GM12874 (cell line): ENCODE measurements around the gene TMEM63C.

Experiments
- TF ChIP-seq, protein P1 (sequence below): IDR thresholded peaks from 2 replicates; pipeline ENCODE4 v1.5.1; 2011; ENCODE audit warnings: low read depth, mild to moderate bottlenecking, control low read depth, low read length, moderate library complexity; ENCODE audit not compliant: insufficient read depth

Gene TMEM63C

GRCh38 chr14:77267937-77268699 lies 86.5 kb downstream of the TMEM63C start:
- TF ChIP-seq, protein P1, sequence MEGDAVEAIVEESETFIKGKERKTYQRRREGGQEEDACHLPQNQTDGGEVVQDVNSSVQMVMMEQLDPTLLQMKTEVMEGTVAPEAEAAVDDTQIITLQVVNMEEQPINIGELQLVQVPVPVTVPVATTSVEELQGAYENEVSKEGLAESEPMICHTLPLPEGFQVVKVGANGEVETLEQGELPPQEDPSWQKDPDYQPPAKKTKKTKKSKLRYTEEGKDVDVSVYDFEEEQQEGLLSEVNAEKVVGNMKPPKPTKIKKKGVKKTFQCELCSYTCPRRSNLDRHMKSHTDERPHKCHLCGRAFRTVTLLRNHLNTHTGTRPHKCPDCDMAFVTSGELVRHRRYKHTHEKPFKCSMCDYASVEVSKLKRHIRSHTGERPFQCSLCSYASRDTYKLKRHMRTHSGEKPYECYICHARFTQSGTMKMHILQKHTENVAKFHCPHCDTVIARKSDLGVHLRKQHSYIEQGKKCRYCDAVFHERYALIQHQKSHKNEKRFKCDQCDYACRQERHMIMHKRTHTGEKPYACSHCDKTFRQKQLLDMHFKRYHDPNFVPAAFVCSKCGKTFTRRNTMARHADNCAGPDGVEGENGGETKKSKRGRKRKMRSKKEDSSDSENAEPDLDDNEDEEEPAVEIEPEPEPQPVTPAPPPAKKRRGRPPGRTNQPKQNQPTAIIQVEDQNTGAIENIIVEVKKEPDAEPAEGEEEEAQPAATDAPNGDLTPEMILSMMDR = no peak

GRCh38 chr14:77268989-77269600 lies 87.5 kb downstream of the TMEM63C start:
- TF ChIP-seq, protein P1 = no peak

GRCh38 chr14:77270361-77271112 lies 88.9 kb downstream of the TMEM63C start:
- TF ChIP-seq, protein P1 = no peak

- TF ChIP-seq, protein P1 = no peak
These were observed 89.6 kb downstream of the TMEM63C start, which contains the start of gene NGB for GRCh38 chr14:77271113-77271710. TSS of gene NGB (minus strand) at chr14:77271206. CDS start at chr14:77270937, 269 bp downstream.

GRCh38 chr14:77272261-77272660 lies 90.7 kb downstream of the TMEM63C start:
- TF ChIP-seq, protein P1 = no peak

DNA sequence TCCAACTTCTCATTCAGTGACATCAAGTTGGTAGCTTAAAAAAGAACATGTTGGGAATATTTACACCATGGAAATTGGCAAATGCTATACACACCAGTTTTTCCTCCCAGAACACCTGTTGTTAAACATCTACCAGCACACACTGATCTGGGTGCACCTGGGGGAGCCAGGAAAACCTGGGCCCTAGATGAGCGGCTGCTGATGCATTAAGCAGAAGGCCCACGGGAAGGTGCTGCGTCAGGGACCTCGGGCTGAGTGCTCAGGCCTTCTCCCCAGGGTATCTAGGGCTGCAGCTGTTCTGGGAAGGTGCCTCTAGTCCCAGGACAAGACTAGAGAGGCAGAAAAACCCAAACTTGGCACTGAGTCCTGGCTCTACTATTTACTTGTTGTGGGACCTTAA lies 92.2 kb downstream of the TMEM63C start:
- TF ChIP-seq, protein P1 = no peak

GRCh38 chr14:77275041-77275580 lies 93.5 kb downstream of the TMEM63C start:
- TF ChIP-seq, protein P1 = no peak
